Measurements from ENCODE around the gene NELL1.

The NELL1 gene

GRCh38 chr11:20808328-20808727, 138.9 kb downstream of the NELL1 start:
- H3K4me1 Mint-ChIP-seq: no peaks in the 10 kb centered on the region
- H3K36me3 Mint-ChIP-seq (ENCODE audit: low read depth): no peaks in the 10 kb centered on the region
- H3K9me3 Mint-ChIP-seq: peaks cover 10% of the 10 kb centered on the region
- H3K27ac Mint-ChIP-seq: no peak overlapping the region
- TF ChIP-seq CTCF (IDR thresholded peaks at IDR 0.05; ENCODE audit: unreplicated experiment in 3 of 3): no peak
- peaks cover 5% of the 10 kb centered on the region for H3K27me3 Mint-ChIP-seq (ENCODE audit: low read depth)
- H3K4me3 Mint-ChIP-seq: no peak overlapping the region

GRCh38 chr11:20821046-20821445, 151.7 kb downstream of the NELL1 start:
- H3K4me3 Mint-ChIP-seq: no peak overlapping the region
- TF ChIP-seq CTCF (IDR thresholded peaks at IDR 0.05; ENCODE audit: unreplicated experiment in 3 of 3): no peak
- H3K27me3 Mint-ChIP-seq (ENCODE audit: low read depth): no peaks in the 10 kb centered on the region
- H3K4me1 Mint-ChIP-seq: no peaks in the 10 kb centered on the region
- no peak overlapping the region for H3K27ac Mint-ChIP-seq
- no peaks in the 10 kb centered on the region for H3K36me3 Mint-ChIP-seq (ENCODE audit: low read depth)
- H3K9me3 Mint-ChIP-seq: no peaks in the 10 kb centered on the region

DNA sequence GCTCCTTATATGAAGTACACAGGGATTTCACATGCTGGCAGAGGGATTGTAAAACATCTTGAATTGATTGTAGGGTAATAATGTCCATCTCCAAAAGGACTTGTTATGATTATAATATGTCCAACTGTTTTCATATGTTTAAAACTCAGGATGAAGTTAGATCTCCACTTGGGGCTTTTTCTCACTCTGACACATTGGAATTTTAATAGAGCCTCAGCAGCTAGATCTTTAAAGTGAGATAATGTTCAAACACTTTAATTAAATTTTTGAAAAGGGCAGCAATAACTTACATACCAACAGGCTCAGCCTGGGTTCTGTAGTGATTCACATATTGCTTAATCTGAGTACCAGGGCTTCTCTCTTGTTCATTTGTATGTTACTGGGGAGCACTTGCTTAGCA, 152.1 kb downstream of the NELL1 start:
- Mint-ChIP-seq H3K27ac (no peak overlapping the region), H3K4me3 (no peak overlapping the region), H3K9me3 (no peaks in the 10 kb centered on the region), H3K36me3 (ENCODE audit: low read depth) (no peaks in the 10 kb centered on the region), H3K27me3 (ENCODE audit: low read depth) (no peaks in the 10 kb centered on the region), H3K4me1 (no peaks in the 10 kb centered on the region)
- TF ChIP-seq CTCF (IDR thresholded peaks at IDR 0.05; ENCODE audit: unreplicated experiment in 3 of 3): no peak

DNA sequence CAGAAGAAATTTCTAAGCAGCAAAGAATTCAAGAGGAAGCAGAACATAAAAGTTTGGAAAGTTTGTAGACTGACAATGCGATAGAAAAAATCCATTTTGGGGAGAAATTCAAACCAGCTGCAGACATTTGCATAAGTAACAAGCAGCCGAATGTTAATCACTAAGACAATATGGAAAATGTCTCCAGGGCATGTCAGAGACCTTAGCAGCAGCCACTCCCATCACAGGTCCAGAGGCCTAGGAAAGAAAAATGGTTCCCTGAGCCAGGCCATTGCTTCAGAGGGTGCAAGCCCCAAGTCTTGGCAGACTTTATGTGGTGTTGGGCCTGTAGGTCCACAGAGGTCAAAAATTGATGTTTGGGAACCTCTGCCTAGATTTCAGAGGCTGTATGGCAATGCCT, 155.4 kb downstream of the NELL1 start:
- Mint-ChIP-seq H3K36me3 (ENCODE audit: low read depth) (no peaks in the 10 kb centered on the region), H3K27ac (no peak overlapping the region), H3K4me3 (no peak overlapping the region), H3K9me3 (no peaks in the 10 kb centered on the region), H3K27me3 (ENCODE audit: low read depth) (no peaks in the 10 kb centered on the region), H3K4me1 (no peaks in the 10 kb centered on the region)
- no peak for TF ChIP-seq CTCF (IDR thresholded peaks at IDR 0.05; ENCODE audit: unreplicated experiment in 3 of 3)

DNA sequence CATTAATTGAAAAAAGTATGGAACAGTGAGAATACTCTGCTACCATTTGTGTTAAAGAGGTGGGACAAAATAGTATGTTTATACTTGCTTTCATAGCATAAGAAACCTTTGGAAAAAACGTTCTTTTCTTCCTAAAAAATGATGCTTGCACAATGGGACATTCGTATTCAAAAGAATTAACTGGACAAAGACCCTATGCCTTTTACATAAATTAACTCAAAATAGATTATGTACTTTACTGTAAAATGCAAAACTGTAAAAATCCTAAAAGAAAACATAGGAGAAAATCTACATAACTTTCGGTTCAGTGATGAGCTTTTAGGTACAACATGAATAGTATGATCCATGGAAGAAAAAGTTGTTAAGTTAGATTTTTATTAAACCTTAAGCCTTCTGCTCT, 166.2 kb downstream of the NELL1 start:
- no peak overlapping the region for H3K4me3 Mint-ChIP-seq
- H3K4me1 Mint-ChIP-seq: no peaks in the 10 kb centered on the region
- H3K36me3 Mint-ChIP-seq (ENCODE audit: low read depth): no peaks in the 10 kb centered on the region
- no peak for TF ChIP-seq CTCF (IDR thresholded peaks at IDR 0.05; ENCODE audit: unreplicated experiment in 3 of 3)
- H3K27ac Mint-ChIP-seq: no peak overlapping the region
- no peaks in the 10 kb centered on the region for H3K27me3 Mint-ChIP-seq (ENCODE audit: low read depth)
- H3K9me3 Mint-ChIP-seq: no peaks in the 10 kb centered on the region

- no peak overlapping the region for H3K4me3 Mint-ChIP-seq
- H3K27me3 Mint-ChIP-seq (ENCODE audit: low read depth): no peaks in the 10 kb centered on the region
- no peak for TF ChIP-seq CTCF (IDR thresholded peaks at IDR 0.05; ENCODE audit: unreplicated experiment in 3 of 3)
- H3K9me3 Mint-ChIP-seq: no peaks in the 10 kb centered on the region
- no peak overlapping the region for H3K27ac Mint-ChIP-seq
- H3K4me1 Mint-ChIP-seq: no peaks in the 10 kb centered on the region
- H3K36me3 Mint-ChIP-seq (ENCODE audit: low read depth): no peaks in the 10 kb centered on the region
Observed at GRCh38 chr11:20839231-20839630, 169.8 kb downstream of the NELL1 start.
